Urinary bladder (tissue), 4 donors: ENCODE results near the gene ATP6V0A1. TPM values are rescaled to one million over a fixed set of nuclear protein-coding genes. Genes with fewer than 3 reads are reported as not detected.
"Not testable (repeated sequence)": the region's sequence is repeated elsewhere in the genome, so short reads cannot be mapped to it uniquely, and the experiment has no call there.

Source experiments
- DNase-seq: peaks from one replicate; pipeline ENCODE4 v3.0.0-alpha.2; 2015; ENCODE audit errors: extremely low spot score
- H3K27ac ChIP-seq: one replicate; pipeline ENCODE4 v1.5.1; 2013; ENCODE audit warnings: low read depth, mild to moderate bottlenecking, moderate library complexity
- H3K36me3 ChIP-seq: one replicate; pipeline ENCODE4 v1.6.1; 2013; ENCODE audit warnings: mild to moderate bottlenecking, moderate library complexity; ENCODE audit not compliant: insufficient read depth
- H3K4me1 ChIP-seq: one replicate; pipeline ENCODE4 v1.6.1; 2013; ENCODE audit warnings: mild to moderate bottlenecking, moderate library complexity; ENCODE audit not compliant: insufficient read depth
- H3K4me3 ChIP-seq: one replicate; pipeline ENCODE4 v1.5.1; 2013; ENCODE audit warnings: low read depth, low read length
- WGBS: extraction: QIAGEN DNeasy Blood & Tissue Kit; methylation state at CpG from one replicate; pipeline ENCODE4 v1.1.7; 2013; 5-methylcytosine and 5-hydroxymethylcytosine counted together
- polyA plus RNA-seq: library from polyadenylated mRNA; stranded (reverse); fragments of 200-250 nt; gene quantifications from one replicate; pipeline ENCODE4 v1.2.3, GENCODE V29; 2013
- total RNA-seq: library from RNA; depleted of rRNA; stranded (reverse); fragments of >200 nt; gene quantifications from one replicate; pipeline ENCODE4 v1.2.3, GENCODE V29; 2014
- donor health status: healthy with polysubstance abuse.
- donor health status: healthy.

Gene ATP6V0A1
- total and polyA plus RNA-seq, 2 donors = 36.5 to 72.1 TPM

- Histone ChIP-seq H3K4me1 (no peaks in the 10 kb centered on the region), H3K36me3 (no peaks in the 10 kb centered on the region), H3K27ac (no peak overlapping the region), H3K4me3 (no peak overlapping the region)
- WGBS = 72% methylated on average over 45 of the region's 45 CpGs
- no peak for DNase-seq
These were observed 94.6 kb downstream of the ATP6V0A1 start for GRCh38 chr17:42553161-42553818.

- Histone ChIP-seq H3K36me3 (no peaks in the 10 kb centered on the region), H3K4me3 (peak overlapping the region; percentile 51), H3K4me1 (no peaks in the 10 kb centered on the region), H3K27ac (no peak overlapping the region)
- 56% methylated on average over 16 of the region's 16 CpGs for WGBS
- DNase-seq = no peak
These were observed 95.2 kb downstream of the ATP6V0A1 start for GRCh38 chr17:42553866-42554249.

- Histone ChIP-seq H3K36me3 (no peaks in the 10 kb centered on the region), H3K4me1 (no peaks in the 10 kb centered on the region), H3K27ac (peak overlapping the region; percentile 87), H3K4me3 (peak overlapping the region; percentile 51)
- no peak for DNase-seq
- under 1% methylated on average over 82 of the region's 82 CpGs for WGBS
These were observed 95.8 kb downstream of the ATP6V0A1 start for GRCh38 chr17:42554250-42555121.

- Histone ChIP-seq H3K4me1 (no peaks in the 10 kb centered on the region), H3K36me3 (no peaks in the 10 kb centered on the region), H3K27ac (peak overlapping the region; percentile 87), H3K4me3 (peak overlapping the region; percentile 51)
- DNase-seq = no peak
- 25% methylated on average over 4 of the region's 4 CpGs for WGBS
These were observed 96.5 kb downstream of the ATP6V0A1 start for GRCh38 chr17:42555122-42555622.

GRCh38 chr17:42555961-42556617 is 97.4 kb downstream of the ATP6V0A1 start:
- DNase-seq, H3K36me3 ChIP-seq, H3K4me1 ChIP-seq, H3K4me3 ChIP-seq, H3K27ac ChIP-seq: not testable (repeated sequence)
- WGBS = 55% methylated on average over 5 of the region's 5 CpGs

DNA sequence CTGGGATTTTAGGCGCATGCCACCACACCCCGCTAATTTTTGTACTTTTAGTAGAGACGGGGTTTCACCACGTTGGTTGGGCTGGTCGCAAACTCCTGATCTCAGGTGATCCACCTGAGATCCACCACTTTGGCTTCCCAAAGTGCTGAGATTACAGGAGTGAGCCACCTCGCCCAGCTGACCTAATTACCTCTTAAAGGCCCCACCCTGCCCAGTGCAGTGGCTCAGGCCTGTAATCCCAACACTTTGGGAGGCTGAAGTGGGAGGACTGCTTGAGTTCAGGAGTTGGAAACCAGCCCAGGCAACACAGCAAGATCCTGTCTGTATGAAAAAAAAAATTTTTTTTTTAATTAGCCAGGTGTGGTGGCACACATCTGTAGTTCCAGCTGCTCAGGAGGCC is 100.4 kb downstream of the ATP6V0A1 start:
- DNase-seq = no peak
- Histone ChIP-seq H3K4me1 (peaks cover 2% of the 10 kb centered on the region), H3K4me3 (no peak overlapping the region), H3K27ac (no peak overlapping the region), H3K36me3 (no peaks in the 10 kb centered on the region)
- WGBS = 85% methylated on average over 6 of the region's 6 CpGs

- no peak for DNase-seq
These were observed 101.6 kb downstream of the ATP6V0A1 start for GRCh38 chr17:42560246-42560645.

GRCh38 chr17:42561897-42562387 is 103.3 kb downstream of the ATP6V0A1 start, which contains the start of gene COASY:
Gene COASY, plus strand, starts transcription at chr17:42562148. Its CDS starts 475 bp downstream, at chr17:42562623.
- Histone ChIP-seq H3K4me1 (peaks cover 2% of the 10 kb centered on the region), H3K27ac (peak within 1 kb of the TSS; percentile 71), H3K36me3 (no peaks in the 10 kb centered on the region), H3K4me3 (peak within 1 kb of the TSS; percentile 81)
- WGBS = under 1% methylated on average over 26 of the region's 26 CpGs
- peak; percentile 95 for DNase-seq

More at GRCh38 chr17:42560246-42560645, 101.6 kb downstream of the ATP6V0A1 start:
- Histone ChIP-seq H3K36me3 (no peaks in the 10 kb centered on the region), H3K27ac (no peak overlapping the region), H3K4me3 (no peak overlapping the region), H3K4me1 (peaks cover 2% of the 10 kb centered on the region)
- WGBS = 75% methylated on average over 3 of the region's 3 CpGs

DNA sequence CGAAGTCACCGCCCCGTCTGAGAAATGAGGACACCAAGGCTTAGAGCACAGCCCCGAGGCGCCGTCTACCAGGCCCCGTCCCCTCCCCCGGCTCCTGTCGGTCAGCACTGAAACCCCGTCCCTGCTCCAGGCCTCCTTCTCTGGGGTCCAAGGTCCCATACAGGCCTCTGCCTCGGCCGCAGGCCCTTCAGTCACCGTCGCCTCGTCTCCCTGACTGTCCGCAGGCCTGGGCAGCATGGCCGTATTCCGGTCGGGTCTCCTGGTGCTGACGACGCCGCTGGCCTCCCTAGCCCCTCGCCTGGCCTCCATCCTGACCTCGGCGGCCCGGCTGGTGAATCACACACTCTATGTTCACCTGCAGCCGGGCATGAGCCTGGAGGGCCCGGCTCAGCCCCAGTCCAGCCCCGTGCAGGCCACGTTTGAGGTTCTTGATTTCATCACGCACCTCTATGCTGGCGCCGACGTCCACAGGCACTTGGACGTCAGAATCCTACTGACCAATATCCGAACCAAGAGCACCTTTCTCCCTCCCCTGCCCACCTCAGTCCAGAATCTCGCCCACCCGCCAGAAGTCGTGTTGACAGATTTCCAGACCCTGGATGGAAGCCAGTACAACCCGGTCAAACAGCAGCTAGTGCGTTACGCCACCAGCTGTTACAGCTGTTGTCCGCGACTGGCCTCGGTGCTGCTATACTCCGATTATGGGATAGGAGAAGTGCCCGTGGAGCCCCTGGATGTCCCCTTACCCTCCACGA is 103.9 kb downstream of the ATP6V0A1 start:
- H3K27ac ChIP-seq = peak overlapping the region; percentile 71
- H3K4me3 ChIP-seq = peak overlapping the region; percentile 81
- H3K4me1 ChIP-seq = peaks cover 2% of the 10 kb centered on the region
- DNase-seq = no peak
- WGBS = 9% methylated on average over 48 of the region's 48 CpGs
- no peaks in the 10 kb centered on the region for H3K36me3 ChIP-seq

GRCh38 chr17:42563143-42563509 is 104.4 kb downstream of the ATP6V0A1 start:
- Histone ChIP-seq H3K36me3 (no peaks in the 10 kb centered on the region), H3K27ac (no peak overlapping the region), H3K4me1 (peaks cover 2% of the 10 kb centered on the region), H3K4me3 (peak overlapping the region; percentile 81)
- whole genome bisulfite sequencing = 81% methylated on average over 14 of the region's 14 CpGs
- no peak for DNase-seq

- peaks cover 2% of the 10 kb centered on the region for H3K4me1 ChIP-seq
- DNase-seq = no peak
- no peaks in the 10 kb centered on the region for H3K36me3 ChIP-seq
- H3K27ac ChIP-seq = no peak overlapping the region
- 23% methylated on average over 1 of the region's 1 CpG for WGBS
- no peak overlapping the region for H3K4me3 ChIP-seq
These were observed 104.9 kb downstream of the ATP6V0A1 start for GRCh38 chr17:42563543-42563942.

GRCh38 chr17:42563950-42564349 is 105.3 kb downstream of the ATP6V0A1 start:
- H3K4me3 ChIP-seq = no peak overlapping the region
- no peak for DNase-seq
- H3K36me3 ChIP-seq = no peaks in the 10 kb centered on the region
- peaks cover 2% of the 10 kb centered on the region for H3K4me1 ChIP-seq
- 83% methylated on average over 9 of the region's 9 CpGs for WGBS
- no peak overlapping the region for H3K27ac ChIP-seq
